Measurements from ENCODE around the gene GALNTL6.

- TF ChIP-seq, protein P1, sequence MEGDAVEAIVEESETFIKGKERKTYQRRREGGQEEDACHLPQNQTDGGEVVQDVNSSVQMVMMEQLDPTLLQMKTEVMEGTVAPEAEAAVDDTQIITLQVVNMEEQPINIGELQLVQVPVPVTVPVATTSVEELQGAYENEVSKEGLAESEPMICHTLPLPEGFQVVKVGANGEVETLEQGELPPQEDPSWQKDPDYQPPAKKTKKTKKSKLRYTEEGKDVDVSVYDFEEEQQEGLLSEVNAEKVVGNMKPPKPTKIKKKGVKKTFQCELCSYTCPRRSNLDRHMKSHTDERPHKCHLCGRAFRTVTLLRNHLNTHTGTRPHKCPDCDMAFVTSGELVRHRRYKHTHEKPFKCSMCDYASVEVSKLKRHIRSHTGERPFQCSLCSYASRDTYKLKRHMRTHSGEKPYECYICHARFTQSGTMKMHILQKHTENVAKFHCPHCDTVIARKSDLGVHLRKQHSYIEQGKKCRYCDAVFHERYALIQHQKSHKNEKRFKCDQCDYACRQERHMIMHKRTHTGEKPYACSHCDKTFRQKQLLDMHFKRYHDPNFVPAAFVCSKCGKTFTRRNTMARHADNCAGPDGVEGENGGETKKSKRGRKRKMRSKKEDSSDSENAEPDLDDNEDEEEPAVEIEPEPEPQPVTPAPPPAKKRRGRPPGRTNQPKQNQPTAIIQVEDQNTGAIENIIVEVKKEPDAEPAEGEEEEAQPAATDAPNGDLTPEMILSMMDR (conservative IDR thresholded peaks at IDR 0.05; ENCODE audit: low read depth in 2 of 2), result no peak
- TF ChIP-seq EZH2 (IDR thresholded peaks at IDR 0.05; ENCODE audit: low read depth, unreplicated experiment), result no peak
- no peak for TF ChIP-seq POLR2AphosphoS5 (IDR thresholded peaks at IDR 0.05; ENCODE audit: low read depth)
- TF ChIP-seq REST (IDR thresholded peaks at IDR 0.05; ENCODE audit: unreplicated experiment), result no peak
- no peak for TF ChIP-seq ZNF114 (CRISPR knock-in tag; IDR thresholded peaks at IDR 0.05)
- TF ChIP-seq JUNB (IDR thresholded peaks at IDR 0.05; ENCODE audit: unreplicated experiment), result no peak
- no peak for TF ChIP-seq EZH2phosphoT487 (IDR thresholded peaks at IDR 0.05; ENCODE audit: unreplicated experiment)
- TF ChIP-seq NANOG (IDR thresholded peaks at IDR 0.05; ENCODE audit: borderline replicate concordance), result no peak
Measured at GRCh38 chr4:172709376-172709775, 896.2 kb downstream of the GALNTL6 start.
